Activated T-helper 1 cell treated with anti-CD3 and anti-CD28 coated beads, Interleukin-12 subunit alpha, Interleukin-12 subunit beta, Interleukin-2, Interleukin-4 antibody, amounts not matched to agents 30 ng/mL and 10 ng/mL and 1 ng/mL, durations not matched to agents 14 hours and 24 hours and 36 hours (primary cell): Measurements from ENCODE around the gene PTGER4. TPM values are rescaled to one million over a fixed set of nuclear protein-coding genes. Genes with fewer than 3 reads are reported as not detected.
"Not testable (repeated sequence)": the region's sequence is repeated elsewhere in the genome, so short reads cannot be mapped to it uniquely, and the experiment has no call there.

Experiments used
- DNase-seq: peaks from one replicate; pipeline ENCODE4 v3.0.0; 2021; ENCODE audit warnings: low spot score
- H3K27ac Mint-ChIP-seq: one replicate; pipeline ENCODE4 v1.8.0; 2021; ENCODE audit warnings: mild to moderate bottlenecking, mixed read lengths
- H3K27me3 Mint-ChIP-seq: one replicate; pipeline ENCODE4 v1.8.0; 2022; ENCODE audit warnings: mild to moderate bottlenecking, moderate library complexity, mixed read lengths; ENCODE audit not compliant: insufficient read depth
- H3K36me3 Mint-ChIP-seq: one replicate; pipeline ENCODE4 v1.8.0; 2021; ENCODE audit warnings: low read depth, mixed read lengths
- H3K4me1 Mint-ChIP-seq: one replicate; pipeline ENCODE4 v1.8.0; 2021; ENCODE audit warnings: low read depth, mixed read lengths
- H3K4me3 Mint-ChIP-seq: one replicate; pipeline ENCODE4 v1.8.0; 2021; ENCODE audit warnings: mild to moderate bottlenecking, moderate library complexity, mixed read lengths
- H3K9me3 Mint-ChIP-seq: one replicate; pipeline ENCODE4 v1.8.0; 2021; ENCODE audit warnings: mixed read lengths
- intact Hi-C: fragments of 100-400 bp; cut with micrococcal nuclease; formaldehyde crosslinking; loops from one replicate; pipeline ENCODE4 v1.15.1; 2024
- total RNA-seq: library from RNA; stranded (reverse); gene quantifications from 2 replicates; pipeline ENCODE4 v1.2.3, GENCODE V29; 2022

PTGER4 gene
- total RNA-seq, 1 donor from 2014 or later = 61.0 TPM

DNA sequence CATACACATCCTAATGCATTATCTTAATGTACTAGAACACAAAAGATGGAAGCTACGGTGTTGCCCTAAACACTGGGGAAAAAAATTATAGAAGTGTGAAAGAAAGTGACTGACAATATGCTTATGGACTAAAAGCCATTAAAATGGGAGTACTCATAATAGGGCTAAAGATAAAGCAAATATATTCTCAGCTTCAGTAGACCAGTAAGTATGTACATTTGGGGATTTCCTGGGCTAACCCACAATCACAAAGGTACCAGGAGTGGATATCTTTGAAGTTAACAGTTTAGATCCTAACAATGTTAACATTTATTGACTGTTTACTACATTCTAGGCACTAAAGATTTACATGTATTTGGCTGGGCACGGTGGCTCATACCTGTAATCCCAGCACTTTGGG is 36.9 kb downstream of the PTGER4 start:
- Mint-ChIP-seq H3K9me3 (peaks cover 7% of the 10 kb centered on the region), H3K4me1 (peaks cover 10% of the 10 kb centered on the region), H3K27ac (no peak overlapping the region), H3K4me3 (no peak overlapping the region), H3K27me3 (no peaks in the 10 kb centered on the region), H3K36me3 (peaks cover 29% of the 10 kb centered on the region)
- intact Hi-C loops = no loop called here
- no peak for DNase-seq

DNA sequence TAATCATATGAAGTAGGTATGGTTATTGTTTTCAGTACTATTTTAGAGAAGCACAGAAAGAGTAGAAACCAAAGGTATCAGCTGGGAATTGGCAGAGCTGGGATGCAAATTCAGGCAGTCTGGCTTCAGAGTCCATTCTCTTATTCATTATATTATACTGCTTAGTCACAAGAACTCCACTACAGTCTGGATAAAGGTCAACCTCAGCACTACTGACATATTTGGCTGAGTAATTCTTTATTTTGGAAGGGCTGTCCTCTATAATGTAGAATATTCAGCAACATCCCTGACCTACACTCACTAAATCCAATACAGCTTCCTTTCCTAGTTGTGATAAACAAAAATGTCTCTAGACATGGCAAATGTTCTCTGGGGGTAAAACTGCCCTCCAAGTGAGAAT is 37.6 kb downstream of the PTGER4 start:
- Mint-ChIP-seq H3K36me3 (peaks cover 29% of the 10 kb centered on the region), H3K27me3 (no peaks in the 10 kb centered on the region), H3K27ac (no peak overlapping the region), H3K9me3 (peaks cover 8% of the 10 kb centered on the region), H3K4me1 (peaks cover 10% of the 10 kb centered on the region), H3K4me3 (no peak overlapping the region)
- DNase-seq = no peak
- intact Hi-C loops = no loop called here

DNA sequence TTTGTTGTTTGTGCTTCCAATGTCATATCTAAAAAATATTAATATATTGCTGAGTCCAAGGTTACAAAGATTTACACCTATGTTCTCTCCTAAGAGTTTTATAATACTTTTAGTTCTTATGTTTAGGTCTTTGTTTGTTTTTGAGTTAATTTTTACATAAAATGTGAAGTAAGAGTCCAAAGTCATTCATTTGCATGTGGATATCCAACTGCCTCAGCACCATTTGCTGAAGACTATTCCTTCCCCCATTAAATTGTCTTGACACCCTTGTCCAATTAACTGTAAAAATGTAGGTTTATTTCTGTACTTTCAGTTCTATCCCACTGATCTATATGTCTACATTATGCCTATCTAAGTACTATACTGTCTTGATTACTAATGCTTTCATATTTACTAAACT is 40.4 kb downstream of the PTGER4 start:
- H3K27ac Mint-ChIP-seq = no peak overlapping the region
- H3K36me3 Mint-ChIP-seq = peaks cover 31% of the 10 kb centered on the region
- peaks cover 8% of the 10 kb centered on the region for H3K9me3 Mint-ChIP-seq
- H3K27me3 Mint-ChIP-seq = no peaks in the 10 kb centered on the region
- H3K4me1 Mint-ChIP-seq = peaks cover 10% of the 10 kb centered on the region
- no peak overlapping the region for H3K4me3 Mint-ChIP-seq
- no peak for DNase-seq
- intact Hi-C loops = no loop called here

DNA sequence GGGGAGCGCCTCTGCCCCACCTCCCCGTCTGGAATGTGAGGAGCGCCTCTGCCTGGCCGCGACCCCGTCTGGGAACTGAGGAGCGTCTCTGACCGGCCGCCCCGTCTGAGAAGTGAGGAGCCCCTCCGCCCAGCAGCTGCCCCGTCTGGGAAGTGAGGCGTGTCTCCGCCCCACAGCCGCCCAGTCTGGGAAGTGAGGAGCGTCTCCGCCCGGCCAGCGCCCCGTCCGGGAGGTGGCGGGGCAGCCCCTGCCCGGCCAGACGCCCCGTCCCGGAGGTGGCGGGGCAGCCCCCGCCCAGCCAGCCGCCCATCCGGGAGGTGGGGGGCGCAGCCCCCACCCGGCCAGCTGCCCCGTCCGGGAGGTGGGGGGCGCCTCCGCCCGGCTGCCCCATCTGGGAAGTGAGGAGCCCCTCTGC is 42.8 kb downstream of the PTGER4 start:
- H3K9me3 Mint-ChIP-seq, H3K4me1 Mint-ChIP-seq, intact Hi-C loops, H3K27me3 Mint-ChIP-seq, H3K4me3 Mint-ChIP-seq, DNase-seq, H3K27ac Mint-ChIP-seq: not testable (repeated sequence)
- H3K36me3 Mint-ChIP-seq = peaks cover 32% of the 10 kb centered on the region

DNA sequence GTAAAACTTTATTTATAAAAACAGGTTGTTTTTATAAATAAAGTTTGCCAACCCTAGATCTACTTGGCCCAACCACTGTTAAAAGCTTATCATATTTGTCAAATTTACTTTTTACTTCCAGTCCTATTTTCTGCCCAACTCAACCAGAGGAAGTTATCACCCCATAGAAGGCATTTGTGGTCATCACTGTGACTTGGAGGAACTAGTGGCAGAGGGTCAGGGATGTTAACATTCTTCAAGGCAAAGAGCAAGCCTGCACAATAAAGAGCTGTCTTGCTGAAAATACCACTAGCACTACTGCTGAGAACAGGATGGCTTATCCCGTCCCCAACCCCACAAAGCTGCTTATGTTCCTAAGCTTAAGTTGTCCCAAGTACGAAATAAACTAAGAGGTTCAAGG is 53.7 kb downstream of the PTGER4 start:
- intact Hi-C loops = no loop called here
- Mint-ChIP-seq H3K9me3 (no peaks in the 10 kb centered on the region), H3K4me1 (peaks cover 27% of the 10 kb centered on the region), H3K36me3 (peaks cover 18% of the 10 kb centered on the region), H3K27ac (no peak overlapping the region), H3K27me3 (no peaks in the 10 kb centered on the region), H3K4me3 (no peak overlapping the region)
- DNase-seq = no peak

- H3K36me3 Mint-ChIP-seq = peaks cover 21% of the 10 kb centered on the region
- H3K27ac Mint-ChIP-seq = no peak overlapping the region
- H3K9me3 Mint-ChIP-seq = no peaks in the 10 kb centered on the region
- no peak overlapping the region for H3K4me3 Mint-ChIP-seq
- DNase-seq = no peak
- H3K27me3 Mint-ChIP-seq = no peaks in the 10 kb centered on the region
- intact Hi-C loops = no loop called here
- H3K4me1 Mint-ChIP-seq = peaks cover 27% of the 10 kb centered on the region
Measured at GRCh38 chr5:40733879-40734563, 54.3 kb downstream of the PTGER4 start.

- intact Hi-C loops = no loop called here
- Mint-ChIP-seq H3K4me3 (no peak overlapping the region), H3K36me3 (peaks cover 25% of the 10 kb centered on the region), H3K9me3 (no peaks in the 10 kb centered on the region), H3K4me1 (peaks cover 27% of the 10 kb centered on the region), H3K27me3 (no peaks in the 10 kb centered on the region), H3K27ac (peak overlapping the region; percentile 32)
- DNase-seq = no peak
Measured at GRCh38 chr5:40734986-40735385, 55.3 kb downstream of the PTGER4 start.

DNA sequence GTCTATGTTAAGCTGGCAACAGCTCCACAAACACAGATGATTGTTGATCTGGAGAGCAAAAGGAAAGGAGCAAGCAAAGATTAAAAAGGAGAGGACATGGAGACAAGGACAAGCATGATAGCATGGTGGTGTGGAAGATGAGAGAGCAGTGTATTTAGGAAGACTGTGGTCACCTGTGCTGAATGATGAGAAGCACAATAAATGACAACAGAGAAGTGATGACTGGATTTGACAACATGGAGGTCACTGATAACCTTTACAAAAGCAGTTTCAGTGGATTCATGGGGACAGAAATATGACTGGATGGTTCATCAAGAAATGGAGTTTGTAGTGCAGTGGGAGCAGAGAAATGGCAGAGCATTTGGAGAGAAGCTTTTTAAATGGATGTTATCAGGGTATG is 55.9 kb downstream of the PTGER4 start:
- peaks cover 23% of the 10 kb centered on the region for H3K4me1 Mint-ChIP-seq
- peaks cover 25% of the 10 kb centered on the region for H3K36me3 Mint-ChIP-seq
- intact Hi-C loops = loop anchor here (1.0 to 2.0 kb wide), 10 partner anchors 20 to 1156 kb away; partner anchors contain the start of gene TTC33
- no peak overlapping the region for H3K4me3 Mint-ChIP-seq
- no peaks in the 10 kb centered on the region for H3K27me3 Mint-ChIP-seq
- DNase-seq = no peak
- peak overlapping the region; percentile 32 for H3K27ac Mint-ChIP-seq
- H3K9me3 Mint-ChIP-seq = peaks cover 4% of the 10 kb centered on the region

- Mint-ChIP-seq H3K4me3 (no peak overlapping the region), H3K27me3 (no peaks in the 10 kb centered on the region), H3K36me3 (peaks cover 29% of the 10 kb centered on the region), H3K27ac (no peak overlapping the region), H3K4me1 (peaks cover 22% of the 10 kb centered on the region), H3K9me3 (peaks cover 8% of the 10 kb centered on the region)
- intact Hi-C loops = loop anchor here (1.0 to 2.0 kb wide), 10 partner anchors 19 to 1157 kb away; partner anchors contain the start of gene TTC33
- no peak for DNase-seq
Measured at GRCh38 chr5:40736103-40736875, 56.6 kb downstream of the PTGER4 start.

DNA sequence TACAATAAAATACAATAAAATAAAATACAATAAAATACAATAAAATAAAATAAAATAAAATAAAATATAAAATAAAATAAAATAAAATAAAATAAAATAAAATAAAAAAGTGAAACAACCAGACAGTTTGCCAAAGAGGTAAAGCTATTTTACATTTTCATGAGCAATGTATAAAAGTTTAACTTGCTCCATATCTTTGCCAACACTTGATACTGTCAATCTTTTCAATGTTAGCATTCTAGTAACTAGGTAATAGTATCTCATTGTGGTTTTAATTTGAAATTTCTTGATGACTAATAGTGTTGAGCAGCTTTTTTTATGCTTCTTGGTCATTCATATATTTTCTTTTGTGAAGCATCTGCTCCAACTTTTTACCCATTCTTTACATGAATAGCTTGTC is 58.8 kb downstream of the PTGER4 start:
- H3K27me3 Mint-ChIP-seq = no peaks in the 10 kb centered on the region
- no peak for DNase-seq
- peaks cover 31% of the 10 kb centered on the region for H3K4me1 Mint-ChIP-seq
- intact Hi-C loops = no loop called here
- peaks cover 8% of the 10 kb centered on the region for H3K9me3 Mint-ChIP-seq
- no peak overlapping the region for H3K27ac Mint-ChIP-seq
- peaks cover 34% of the 10 kb centered on the region for H3K36me3 Mint-ChIP-seq
- H3K4me3 Mint-ChIP-seq = no peak overlapping the region

Other genes starting within 250 kb of the PTGER4 start
- gene TTC33, start 76.0 kb downstream of the PTGER4 start, total RNA-seq = 23.4 and 24.6 TPM in 2 replicates
- 56.6 and 59.0 TPM in 2 replicates for gene PRKAA1, start 118.5 kb downstream of the PTGER4 start, total RNA-seq
- 1,451 and 1,473 TPM in 2 replicates for gene RPL37, start 155.3 kb downstream of the PTGER4 start, total RNA-seq
- 2.1 and 2.3 TPM in 2 replicates for gene CARD6, start 161.5 kb downstream of the PTGER4 start, total RNA-seq
- gene C7, start 229.6 kb downstream of the PTGER4 start, total RNA-seq = not detected in 2 replicates